ENCODE results near the gene RPRD1B. TPM values are rescaled to one million over a fixed set of nuclear protein-coding genes. Genes with fewer than 3 reads are reported as not detected.

The RPRD1B gene
- total RNA-seq, 1 donor from 2014 or later: 21.1 TPM

- TF ChIP-seq, protein P1, sequence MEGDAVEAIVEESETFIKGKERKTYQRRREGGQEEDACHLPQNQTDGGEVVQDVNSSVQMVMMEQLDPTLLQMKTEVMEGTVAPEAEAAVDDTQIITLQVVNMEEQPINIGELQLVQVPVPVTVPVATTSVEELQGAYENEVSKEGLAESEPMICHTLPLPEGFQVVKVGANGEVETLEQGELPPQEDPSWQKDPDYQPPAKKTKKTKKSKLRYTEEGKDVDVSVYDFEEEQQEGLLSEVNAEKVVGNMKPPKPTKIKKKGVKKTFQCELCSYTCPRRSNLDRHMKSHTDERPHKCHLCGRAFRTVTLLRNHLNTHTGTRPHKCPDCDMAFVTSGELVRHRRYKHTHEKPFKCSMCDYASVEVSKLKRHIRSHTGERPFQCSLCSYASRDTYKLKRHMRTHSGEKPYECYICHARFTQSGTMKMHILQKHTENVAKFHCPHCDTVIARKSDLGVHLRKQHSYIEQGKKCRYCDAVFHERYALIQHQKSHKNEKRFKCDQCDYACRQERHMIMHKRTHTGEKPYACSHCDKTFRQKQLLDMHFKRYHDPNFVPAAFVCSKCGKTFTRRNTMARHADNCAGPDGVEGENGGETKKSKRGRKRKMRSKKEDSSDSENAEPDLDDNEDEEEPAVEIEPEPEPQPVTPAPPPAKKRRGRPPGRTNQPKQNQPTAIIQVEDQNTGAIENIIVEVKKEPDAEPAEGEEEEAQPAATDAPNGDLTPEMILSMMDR (IDR thresholded peaks at IDR 0.05; ENCODE audit: insufficient read depth, low read length, poor library complexity, severe bottlenecking): peak; percentile 67
- Histone ChIP-seq H3K36me3 (ENCODE audit: control insufficient read depth, insufficient read depth, low read length) (peaks cover 1% of the 10 kb centered on the region), H3K4me3 (ENCODE audit: low read depth, low read length) (no peak overlapping the region), H3K27me3 (ENCODE audit: control insufficient read depth, insufficient read depth, low read length) (no peaks in the 10 kb centered on the region)
- DNase-seq (ENCODE audit: low read depth): no peak
Measured at GRCh38 chr20:38073307-38074071, 39.9 kb downstream of the RPRD1B start.

DNA sequence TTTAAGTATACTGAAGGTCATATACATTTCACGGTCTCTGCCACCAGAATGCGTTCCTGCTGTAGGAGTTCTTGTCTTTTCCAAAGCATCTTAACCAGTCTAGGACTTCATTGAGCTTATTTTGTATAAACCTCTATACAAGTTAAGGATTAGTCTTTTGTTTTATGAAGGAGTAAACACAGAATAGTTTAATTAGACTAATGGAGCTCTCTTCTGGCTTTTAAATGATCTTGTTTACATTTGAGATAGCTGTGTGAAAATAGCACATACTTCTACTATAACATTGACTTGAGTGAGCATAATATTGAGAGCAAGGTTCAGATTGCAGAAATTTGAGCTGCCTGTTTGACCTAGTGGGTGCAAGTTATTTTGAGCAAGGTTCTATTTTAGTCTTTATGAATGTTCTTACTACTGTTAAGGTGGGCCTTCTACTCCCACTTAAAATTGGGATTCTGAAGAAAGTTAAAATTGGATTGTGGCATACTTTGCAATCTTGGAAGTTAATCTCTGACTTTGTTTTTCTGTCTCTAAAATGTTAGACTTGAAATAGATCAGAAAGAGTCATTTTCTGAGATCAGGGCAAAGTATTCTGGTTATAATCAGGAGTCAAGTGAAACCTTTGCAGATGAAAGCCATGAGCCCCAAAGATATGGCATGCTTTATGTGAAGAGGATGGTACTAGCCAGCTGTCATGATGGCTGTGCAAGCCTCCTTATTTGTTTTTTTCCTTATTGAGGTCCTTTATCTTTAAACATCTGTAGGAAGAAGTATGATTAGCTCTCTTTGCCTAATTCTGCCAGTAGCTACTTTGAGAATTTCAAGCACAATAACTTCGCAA is 41.8 kb downstream of the RPRD1B start:
- TF ChIP-seq, protein P1 (IDR thresholded peaks at IDR 0.05; ENCODE audit: insufficient read depth, low read length, poor library complexity, severe bottlenecking): no peak
- Histone ChIP-seq H3K27me3 (ENCODE audit: control insufficient read depth, insufficient read depth, low read length) (no peaks in the 10 kb centered on the region), H3K4me3 (ENCODE audit: low read depth, low read length) (no peak overlapping the region), H3K36me3 (ENCODE audit: control insufficient read depth, insufficient read depth, low read length) (peaks cover 1% of the 10 kb centered on the region)
- DNase-seq (ENCODE audit: low read depth): no peak

DNA sequence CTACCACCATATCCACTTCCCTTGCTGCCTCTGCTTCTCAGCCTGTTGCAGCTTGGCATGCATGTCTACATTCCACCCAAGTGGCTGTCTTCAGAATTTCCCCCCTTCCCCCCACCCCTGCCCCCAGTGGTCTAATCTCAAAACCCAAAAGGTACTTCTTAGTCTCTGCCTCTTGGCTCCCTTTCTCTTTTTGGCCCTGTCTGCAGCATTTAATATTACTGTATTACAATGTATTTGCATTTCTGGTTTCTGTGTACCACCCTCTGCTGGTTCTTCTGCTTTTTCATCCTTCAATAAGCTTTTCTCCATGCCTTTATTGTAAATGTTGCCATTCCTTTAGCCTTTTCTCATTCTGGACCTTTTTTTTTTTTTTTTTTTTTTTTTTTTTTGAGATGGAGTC is 43.0 kb downstream of the RPRD1B start:
- TF ChIP-seq, protein P1 (IDR thresholded peaks at IDR 0.05; ENCODE audit: insufficient read depth, low read length, poor library complexity, severe bottlenecking): no peak
- peaks cover 1% of the 10 kb centered on the region for H3K36me3 ChIP-seq (ENCODE audit: control insufficient read depth, insufficient read depth, low read length)

GRCh38 chr20:38078084-38078483 is 44.5 kb downstream of the RPRD1B start:
- Histone ChIP-seq H3K27me3 (ENCODE audit: control insufficient read depth, insufficient read depth, low read length) (no peaks in the 10 kb centered on the region), H3K4me3 (ENCODE audit: low read depth, low read length) (no peak overlapping the region), H3K36me3 (ENCODE audit: control insufficient read depth, insufficient read depth, low read length) (peaks cover 1% of the 10 kb centered on the region)
- DNase-seq (ENCODE audit: low read depth): no peak
- TF ChIP-seq, protein P1 (IDR thresholded peaks at IDR 0.05; ENCODE audit: insufficient read depth, low read length, poor library complexity, severe bottlenecking): no peak

More for the DNA sequence above, 43.0 kb downstream of the RPRD1B start:
- no peaks in the 10 kb centered on the region for H3K27me3 ChIP-seq (ENCODE audit: control insufficient read depth, insufficient read depth, low read length)
- H3K4me3 ChIP-seq (ENCODE audit: low read depth, low read length): no peak overlapping the region
- DNase-seq (ENCODE audit: low read depth): no peak

DNA sequence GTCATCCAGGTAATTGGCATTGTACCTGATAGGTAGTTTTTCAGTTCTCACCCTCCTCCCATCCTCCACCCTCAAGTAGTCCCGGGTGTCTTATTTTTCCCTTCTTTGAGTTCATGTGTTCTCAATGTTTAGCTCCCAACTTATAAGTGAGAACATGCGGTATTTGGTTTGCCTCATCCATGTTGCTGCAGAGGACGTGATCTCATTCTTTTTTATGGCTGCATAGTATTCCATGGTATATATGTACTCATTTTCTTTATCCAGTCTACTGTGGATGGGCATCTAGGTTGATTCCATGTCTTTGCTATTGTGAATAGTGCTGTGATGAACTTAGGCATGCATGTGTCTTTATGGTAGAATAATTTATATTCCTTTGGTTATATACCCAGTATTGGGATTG is 45.8 kb downstream of the RPRD1B start:
- Histone ChIP-seq H3K4me3 (ENCODE audit: low read depth, low read length) (no peak overlapping the region), H3K36me3 (ENCODE audit: control insufficient read depth, insufficient read depth, low read length) (peaks cover 1% of the 10 kb centered on the region), H3K27me3 (ENCODE audit: control insufficient read depth, insufficient read depth, low read length) (no peaks in the 10 kb centered on the region)
- TF ChIP-seq, protein P1 (IDR thresholded peaks at IDR 0.05; ENCODE audit: insufficient read depth, low read length, poor library complexity, severe bottlenecking): no peak
- DNase-seq (ENCODE audit: low read depth): no peak

All from kidney epithelial cell (primary cell).